Endothelial cell of umbilical vein (primary cell): ENCODE data around the gene NPTX1. TPM values are rescaled to one million over a fixed set of nuclear protein-coding genes. Genes with fewer than 3 reads are reported as not detected.

Experiments
- BruUV-seq: library from RNA; stranded (reverse); fragments of 400-500 nt; replicated peaks from 2 replicates; lab custom pipeline; 2021; lab: Mats Ljungman, UMichigan
- CTCF ChIA-PET: fragments of 300-600, 350-600 bp; sonication (Branson Sonifier 250); formaldehyde crosslinking; loops from one replicate; lab custom pipeline; 2021; ENCODE audit warnings: antibody characterized with exemption, inconsistent platforms; lab: Charles Lee
- POLR2A ChIA-PET: fragments of 300-600, 350-600 bp; sonication (Branson Sonifier 250); formaldehyde crosslinking; loops from one replicate; lab custom pipeline; 2021; ENCODE audit warnings: antibody characterized with exemption, inconsistent platforms; lab: Charles Lee
- DNase-seq: peaks from one replicate; pipeline ENCODE4 v3.0.0-alpha.2; 2011; ENCODE audit warnings: low read depth, low spot score
- FAIRE-seq: peaks from 2 replicates; lab custom pipeline; 2011; peaks lifted over from hg19 to GRCh38; lab: Jason Lieb, UNC
- H2AFZ ChIP-seq: 2 replicates; pipeline ENCODE4 v1.6.0; 2012; ENCODE audit warnings: low read depth, low read length, control low read depth, inconsistent platforms
- H3K27ac ChIP-seq: 2 replicates; pipeline ENCODE4 v1.5.1; 2011; ENCODE audit warnings: low read depth, mild to moderate bottlenecking, control low read depth, low read length, moderate library complexity; ENCODE audit not compliant: insufficient read depth
- H3K27me3 ChIP-seq, 2 experiments: 2 replicates each; pipeline versions ENCODE4 v1.6.0 to v1.6.1; 2011; ENCODE audit warnings: low read length in 2 of 2, mixed read lengths in 1 of 2; ENCODE audit not compliant: control insufficient read depth in 2 of 2, insufficient read depth in 2 of 2
- H3K36me3 ChIP-seq, 2 experiments: 2 replicates in 1 of 2; 3 replicates in 1 of 2; pipeline ENCODE4 v1.5.1; 2011; ENCODE audit warnings: low read length in 2 of 2, mild to moderate bottlenecking in 1 of 2, moderate library complexity in 1 of 2; ENCODE audit not compliant: control insufficient read depth in 2 of 2, insufficient read depth in 2 of 2; ENCODE audit errors: extremely low read depth in 1 of 2
- H3K4me1 ChIP-seq: 3 replicates; pipeline ENCODE4 v1.5.1; 2011; ENCODE audit warnings: mild to moderate bottlenecking, low read length; ENCODE audit not compliant: control insufficient read depth, insufficient read depth; ENCODE audit errors: extremely low read depth
- H3K4me2 ChIP-seq: 2 replicates; pipeline ENCODE4 v1.6.1; 2011; ENCODE audit warnings: low read length, control low read depth, mixed read lengths; ENCODE audit not compliant: insufficient read depth
- H3K4me3 ChIP-seq, 3 experiments: fragments of 200-600 bp in 1 of 3; sonication (generic), shearing (Covaris generic) in 1 of 3; replicated peaks in 1 of 3; 2 replicates each; pipeline ENCODE4 v1.5.1; 2011 to 2016; ENCODE audit warnings: control low read depth in 3 of 3, low read length in 3 of 3, mild to moderate bottlenecking in 2 of 3, inconsistent platforms in 1 of 3, low read depth in 1 of 3, moderate library complexity in 1 of 3; ENCODE audit not compliant: insufficient read depth in 1 of 3
- H3K79me2 ChIP-seq: 2 replicates; pipeline ENCODE4 v1.6.0; 2012; ENCODE audit warnings: low read length, inconsistent platforms; ENCODE audit not compliant: control insufficient read depth, insufficient read depth
- H3K9ac ChIP-seq: replicated peaks from 2 replicates; pipeline ENCODE3; 2011; ENCODE audit warnings: low read length, control low read depth; ENCODE audit not compliant: insufficient read depth; ENCODE audit errors: extremely low read depth
- H3K9me1 ChIP-seq: replicated peaks from 3 replicates; pipeline ENCODE4 v1.6.0; 2011; ENCODE audit warnings: mild to moderate bottlenecking, low read length; ENCODE audit not compliant: control insufficient read depth, insufficient read depth; ENCODE audit errors: extremely low read depth
- H3K9me3 ChIP-seq: replicated peaks from 2 replicates; pipeline ENCODE4 v1.5.1; 2012; ENCODE audit warnings: low read length, inconsistent platforms; ENCODE audit not compliant: control insufficient read depth, insufficient read depth
- H4K20me1 ChIP-seq: replicated peaks from 2 replicates; pipeline ENCODE3; 2011; ENCODE audit warnings: mild to moderate bottlenecking, low read length; ENCODE audit not compliant: control insufficient read depth, insufficient read depth; ENCODE audit errors: extremely low read depth
- EZH2 ChIP-seq: IDR thresholded peaks from 2 replicates; pipeline ENCODE4 v1.6.1; 2012; ENCODE audit warnings: borderline replicate concordance, low read depth, mild to moderate bottlenecking, moderate library complexity, low read length, inconsistent platforms; ENCODE audit not compliant: severe bottlenecking
- FOS ChIP-seq: IDR thresholded peaks from 2 replicates; pipeline ENCODE4 v1.6.1; 2011; ENCODE audit warnings: mild to moderate bottlenecking, low read length, moderate library complexity, borderline replicate concordance; ENCODE audit not compliant: insufficient read depth
- GATA2 ChIP-seq: IDR thresholded peaks from 2 replicates; pipeline ENCODE4 v1.7.0; 2011; ENCODE audit warnings: low read depth, mild to moderate bottlenecking, moderate library complexity, mixed read lengths, low read length; ENCODE audit not compliant: insufficient read length, insufficient read depth
- JUN ChIP-seq: IDR thresholded peaks from 2 replicates; pipeline ENCODE4 v1.6.1; 2011; ENCODE audit warnings: borderline replicate concordance, low read depth; ENCODE audit not compliant: insufficient read length, insufficient read depth
- MYC ChIP-seq: IDR thresholded peaks from one replicate; pipeline ENCODE4 v1.6.1; 2011; ENCODE audit warnings: mild to moderate bottlenecking, low read depth, low read length
- POLR2A ChIP-seq: IDR thresholded peaks from 2 replicates; pipeline ENCODE4 v1.6.1; 2012; ENCODE audit warnings: low read depth, mild to moderate bottlenecking, control low read depth, low read length
- POLR2AphosphoS5 ChIP-seq: IDR thresholded peaks from 2 replicates; pipeline ENCODE4 v1.6.1; 2012; ENCODE audit warnings: low read depth, mild to moderate bottlenecking, control low read depth, low read length, moderate library complexity; ENCODE audit not compliant: insufficient read depth
- dilution Hi-C: fragments of 300-500 bp; cut with MboI; formaldehyde crosslinking; loops from one replicate; pipeline ENCODE4 v1.15.0; 2019; ENCODE audit warnings: low sequenced_read_pairs; ENCODE audit not compliant: extremely low pct_ligation_motif_present
- intact Hi-C: fragments of 100-400 bp; cut with micrococcal nuclease; formaldehyde crosslinking; loops from one replicate; pipeline ENCODE4 v1.10.0; 2022
- polyA plus RNA-seq, 4 experiments: library from polyadenylated mRNA; depleted of rRNA in 3 of 4; stranded (reverse) in 3 of 4; unstranded in 1 of 4; fragments of >200 nt; gene quantifications; 2 replicates each; pipeline versions ENCODE4 v1.2.1 to v1.2.3, GENCODE V29; 2011 to 2012; ENCODE audit warnings: missing spikeins in 1 of 4
- total RNA-seq: library from RNA; stranded (reverse); gene quantifications from 2 replicates; pipeline ENCODE4 v1.2.3, GENCODE V29; 2021
- TF ChIP-seq, protein P1 (sequence below): IDR thresholded peaks from 2 replicates; pipeline ENCODE4 v1.6.1; 2011; ENCODE audit not compliant: insufficient read depth, insufficient read length
- TF ChIP-seq, protein P2 (sequence below), 2 donors: IDR thresholded peaks; 1 replicate in 1 of 2; 2 replicates in 1 of 2; pipeline ENCODE4 v1.5.1; 2011; ENCODE audit warnings: low read length in 2 of 2, mild to moderate bottlenecking in 2 of 2, moderate library complexity in 2 of 2, control low read depth in 1 of 2, inconsistent platforms in 1 of 2, low read depth in 1 of 2; ENCODE audit not compliant: insufficient read depth in 1 of 2; ENCODE audit errors: extremely low read depth in 1 of 2

NPTX1 gene
- total and polyA plus RNA-seq, 2 donors (not counting 3 experiments of a cell fraction or from before 2014, with no cell fraction given) = 0.03 TPM; not detected in 1

DNA sequence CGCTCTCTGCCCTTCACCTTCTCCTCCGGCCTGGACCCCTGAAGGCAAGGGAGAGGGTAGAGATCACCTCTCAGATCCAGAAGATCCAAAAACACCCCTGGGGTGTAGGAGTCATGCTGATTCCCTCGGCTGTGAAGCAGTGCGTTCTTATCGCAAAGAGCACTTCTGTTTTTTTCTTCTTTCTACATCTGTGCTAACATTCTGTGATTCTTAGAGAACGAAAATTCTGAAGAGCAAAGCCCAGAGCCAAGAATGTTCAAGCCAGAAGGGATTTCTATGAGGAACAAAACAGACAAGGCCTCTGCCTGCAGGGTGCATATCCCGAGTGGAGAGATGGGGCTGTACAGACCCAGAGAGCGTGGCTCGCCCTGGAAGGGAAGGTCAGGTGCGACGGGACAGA is 17.2 kb downstream of the NPTX1 start:
- Histone ChIP-seq H2AFZ (no peak overlapping the region), H3K36me3 (no peaks in the 10 kb centered on the region), H3K79me2 (no peaks in the 10 kb centered on the region), H3K27ac (no peak overlapping the region), H4K20me1 (no peaks in the 10 kb centered on the region), H3K4me3 (no peak overlapping the region), H3K4me2 (no peak overlapping the region), H3K9me3 (no peaks in the 10 kb centered on the region), H3K9ac (no peak overlapping the region), H3K27me3 (peaks cover 2 to 9% of the 10 kb centered on the region in 2 experiments), H3K4me1 (peaks cover 6% of the 10 kb centered on the region), H3K9me1 (no peaks in the 10 kb centered on the region)
- FAIRE-seq (no peak), DNase-seq (no peak)
- ChIA-PET POLR2A (no interaction called here), CTCF (interaction anchor here (1.3 kb wide), 1 partner anchor 468 kb away, joined by 3 read pairs; no protein-coding TSS in a partner anchor)
- BruUV-seq = no TSS peak
- intact Hi-C loops (no loop called here), dilution Hi-C loops (no loop called here)
- no peak for TF ChIP-seq JUN

DNA sequence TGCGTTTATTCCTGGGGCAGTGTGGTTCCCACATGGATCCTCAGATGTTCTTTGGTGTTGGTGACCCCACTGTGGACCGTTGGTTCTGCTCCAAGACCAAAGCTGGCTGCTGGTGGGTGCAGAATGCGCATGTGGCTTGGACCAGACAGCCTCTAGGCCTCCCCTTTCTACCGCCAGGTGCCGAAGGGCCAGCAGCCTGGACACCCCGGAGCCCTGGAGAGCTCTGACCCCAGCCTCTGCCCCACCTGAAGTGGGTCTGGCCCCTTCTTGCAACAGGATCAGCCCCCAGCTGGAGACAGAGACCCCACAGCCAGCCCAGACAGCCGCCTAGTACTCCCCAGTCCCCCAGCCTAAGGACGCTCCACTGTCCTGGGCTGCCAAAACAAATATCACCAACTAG is 18.4 kb downstream of the NPTX1 start:
- Histone ChIP-seq H4K20me1 (no peaks in the 10 kb centered on the region), H3K4me1 (peaks cover 9% of the 10 kb centered on the region), H3K9me3 (no peaks in the 10 kb centered on the region), H3K27me3 (peaks cover 2 to 9% of the 10 kb centered on the region in 2 experiments), H3K79me2 (no peaks in the 10 kb centered on the region), H3K9me1 (no peaks in the 10 kb centered on the region), H3K9ac (no peak overlapping the region), H3K4me2 (no peak overlapping the region), H3K27ac (no peak overlapping the region), H3K4me3 (no peak overlapping the region), H3K36me3 (no peaks in the 10 kb centered on the region), H2AFZ (no peak overlapping the region)
- dilution Hi-C loops (no loop called here), intact Hi-C loops (no loop called here)
- DNase-seq (no peak), FAIRE-seq (no peak)
- ChIA-PET POLR2A (no interaction called here), CTCF (interaction anchor here (0.7 to 1.3 kb wide), 2 partner anchors 10 to 470 kb away, joined by 3 read pairs; no protein-coding TSS in a partner anchor)
- TF ChIP-seq, protein P1, sequence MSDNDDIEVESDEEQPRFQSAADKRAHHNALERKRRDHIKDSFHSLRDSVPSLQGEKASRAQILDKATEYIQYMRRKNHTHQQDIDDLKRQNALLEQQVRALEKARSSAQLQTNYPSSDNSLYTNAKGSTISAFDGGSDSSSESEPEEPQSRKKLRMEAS = no peak
- TF ChIP-seq POLR2AphosphoS5 (no peak), EZH2 (no peak), POLR2A (no peak), MYC (no peak), FOS (no peak), GATA2 (no peak), JUN (no peak)
- TF ChIP-seq, protein P2, sequence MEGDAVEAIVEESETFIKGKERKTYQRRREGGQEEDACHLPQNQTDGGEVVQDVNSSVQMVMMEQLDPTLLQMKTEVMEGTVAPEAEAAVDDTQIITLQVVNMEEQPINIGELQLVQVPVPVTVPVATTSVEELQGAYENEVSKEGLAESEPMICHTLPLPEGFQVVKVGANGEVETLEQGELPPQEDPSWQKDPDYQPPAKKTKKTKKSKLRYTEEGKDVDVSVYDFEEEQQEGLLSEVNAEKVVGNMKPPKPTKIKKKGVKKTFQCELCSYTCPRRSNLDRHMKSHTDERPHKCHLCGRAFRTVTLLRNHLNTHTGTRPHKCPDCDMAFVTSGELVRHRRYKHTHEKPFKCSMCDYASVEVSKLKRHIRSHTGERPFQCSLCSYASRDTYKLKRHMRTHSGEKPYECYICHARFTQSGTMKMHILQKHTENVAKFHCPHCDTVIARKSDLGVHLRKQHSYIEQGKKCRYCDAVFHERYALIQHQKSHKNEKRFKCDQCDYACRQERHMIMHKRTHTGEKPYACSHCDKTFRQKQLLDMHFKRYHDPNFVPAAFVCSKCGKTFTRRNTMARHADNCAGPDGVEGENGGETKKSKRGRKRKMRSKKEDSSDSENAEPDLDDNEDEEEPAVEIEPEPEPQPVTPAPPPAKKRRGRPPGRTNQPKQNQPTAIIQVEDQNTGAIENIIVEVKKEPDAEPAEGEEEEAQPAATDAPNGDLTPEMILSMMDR (IDR thresholded peaks at IDR 0.05; ENCODE audit: extremely low read depth in 1 of 2, insufficient read depth in 1 of 2, low read depth in 1 of 2, low read length in 2 of 2) = no peak
- BruUV-seq = no TSS peak
